Mesenchymal stem cell (in vitro differentiated cells and primary cell): ENCODE results near the gene JSRP1.
A peak's percentile ranks its signal among the peaks of the same experiment; 100 is the strongest.

ENCODE experiments used
- DNase-seq: peaks from one replicate; pipeline ENCODE4 v3.0.0-alpha.2; 2013
- H2AFZ ChIP-seq: one replicate; pipeline ENCODE4 v1.6.1; 2013; ENCODE audit warnings: low read depth, mild to moderate bottlenecking, control low read depth, inconsistent platforms, low read length, moderate library complexity
- H2AK5ac ChIP-seq: 2 replicates; pipeline ENCODE4 v1.6.1; 2013; ENCODE audit warnings: low read length, moderate library complexity, mild to moderate bottlenecking, inconsistent platforms; ENCODE audit not compliant: severe bottlenecking
- H2BK120ac ChIP-seq: one replicate; pipeline ENCODE4 v1.6.1; 2013; ENCODE audit warnings: low read depth, mild to moderate bottlenecking, inconsistent platforms, low read length, moderate library complexity
- H2BK12ac ChIP-seq, 2 experiments: one replicate each; pipeline ENCODE4 v1.6.1; 2013; ENCODE audit warnings: inconsistent platforms in 2 of 2, low read length in 2 of 2, mild to moderate bottlenecking in 2 of 2, moderate library complexity in 2 of 2, control low read depth in 1 of 2
- H2BK15ac ChIP-seq: one replicate; pipeline ENCODE4 v1.6.1; 2013; ENCODE audit warnings: mild to moderate bottlenecking, low read depth, inconsistent platforms; ENCODE audit not compliant: poor library complexity, severe bottlenecking
- H2BK5ac ChIP-seq: 2 replicates; pipeline ENCODE4 v1.6.1; 2013; ENCODE audit warnings: low read depth, mild to moderate bottlenecking, low read length, control low read depth, inconsistent platforms; ENCODE audit not compliant: poor library complexity, severe bottlenecking
- H3K14ac ChIP-seq, 2 experiments: one replicate each; pipeline ENCODE4 v1.6.1; 2013; ENCODE audit warnings: inconsistent platforms in 2 of 2, low read length in 2 of 2, control low read depth in 1 of 2, mild to moderate bottlenecking in 1 of 2, moderate library complexity in 1 of 2
- H3K18ac ChIP-seq, 2 experiments: one replicate each; pipeline ENCODE4 v1.6.1; 2013; ENCODE audit warnings: inconsistent platforms in 2 of 2, low read length in 2 of 2, control low read depth in 1 of 2, low read depth in 1 of 2, mild to moderate bottlenecking in 1 of 2
- H3K23ac ChIP-seq, 2 experiments: one replicate each; pipeline ENCODE4 v1.6.1; 2013; ENCODE audit warnings: inconsistent platforms in 2 of 2, low read length in 2 of 2, mild to moderate bottlenecking in 2 of 2, moderate library complexity in 2 of 2, control low read depth in 1 of 2
- H3K27ac ChIP-seq: 2 replicates; pipeline ENCODE4 v1.5.1; 2013; ENCODE audit warnings: mild to moderate bottlenecking, moderate library complexity, low read length, control low read depth, inconsistent platforms; ENCODE audit not compliant: poor library complexity, severe bottlenecking
- H3K27me3 ChIP-seq, 2 experiments: 2 replicates each; pipeline versions ENCODE4 v1.6.1 to v1.7.0; 2013; ENCODE audit warnings: low read length in 2 of 2, mild to moderate bottlenecking in 2 of 2, moderate library complexity in 2 of 2, control low read depth in 1 of 2, inconsistent platforms in 1 of 2; ENCODE audit not compliant: control insufficient read depth in 1 of 2, insufficient read depth in 1 of 2
- H3K36me3 ChIP-seq, 2 experiments: 2 replicates each; pipeline versions ENCODE4 v1.6.1 to v1.7.0; 2013; ENCODE audit warnings: low read length in 2 of 2, control low read depth in 1 of 2, inconsistent platforms in 1 of 2, low read depth in 1 of 2, mild to moderate bottlenecking in 1 of 2; ENCODE audit not compliant: insufficient read depth in 2 of 2, control insufficient read depth in 1 of 2
- H3K4ac ChIP-seq, 2 experiments: one replicate each; pipeline ENCODE4 v1.6.1; 2013; ENCODE audit warnings: inconsistent platforms in 2 of 2, low read length in 2 of 2, mild to moderate bottlenecking in 2 of 2, moderate library complexity in 2 of 2, control low read depth in 1 of 2, low read depth in 1 of 2
- H3K4me1 ChIP-seq: 2 replicates; pipeline ENCODE4 v1.6.1; 2013; ENCODE audit warnings: low read depth, low read length, control low read depth; ENCODE audit not compliant: control insufficient read depth, insufficient read depth
- H3K4me2 ChIP-seq: 2 replicates; pipeline ENCODE4 v1.6.1; 2013; ENCODE audit warnings: low read length, mild to moderate bottlenecking, inconsistent platforms; ENCODE audit not compliant: poor library complexity, severe bottlenecking
- H3K4me3 ChIP-seq, 2 experiments: 2 replicates each; pipeline versions ENCODE4 v1.5.1 to v1.7.0; 2013; ENCODE audit warnings: low read length in 2 of 2, mild to moderate bottlenecking in 2 of 2, control low read depth in 1 of 2, low read depth in 1 of 2; ENCODE audit not compliant: insufficient read depth in 1 of 2
- H3K79me1 ChIP-seq: replicated peaks from 2 replicates; pipeline ENCODE4 v1.6.1; 2013; ENCODE audit warnings: mild to moderate bottlenecking, control low read depth, low read length, inconsistent platforms; ENCODE audit not compliant: poor library complexity, severe bottlenecking
- H3K9ac ChIP-seq: 2 replicates; pipeline ENCODE4 v1.7.0; 2013; ENCODE audit warnings: mild to moderate bottlenecking, low read length, moderate library complexity
- H3K9me3 ChIP-seq: 2 replicates; pipeline ENCODE4 v1.7.0; 2013; ENCODE audit warnings: mild to moderate bottlenecking, low read length; ENCODE audit not compliant: control insufficient read depth
- H4K8ac ChIP-seq: one replicate; pipeline ENCODE4 v1.6.1; 2013; ENCODE audit warnings: inconsistent platforms, mild to moderate bottlenecking, low read length, moderate library complexity
- H4K91ac ChIP-seq: one replicate; pipeline ENCODE4 v1.6.1; 2013; ENCODE audit warnings: mild to moderate bottlenecking, low read length, inconsistent platforms
- WGBS: methylation state at CpG from one replicate; pipeline ENCODE4 v1.1.7; 2013; ENCODE audit warnings: mixed read lengths; 5-methylcytosine and 5-hydroxymethylcytosine counted together

Gene JSRP1

DNA sequence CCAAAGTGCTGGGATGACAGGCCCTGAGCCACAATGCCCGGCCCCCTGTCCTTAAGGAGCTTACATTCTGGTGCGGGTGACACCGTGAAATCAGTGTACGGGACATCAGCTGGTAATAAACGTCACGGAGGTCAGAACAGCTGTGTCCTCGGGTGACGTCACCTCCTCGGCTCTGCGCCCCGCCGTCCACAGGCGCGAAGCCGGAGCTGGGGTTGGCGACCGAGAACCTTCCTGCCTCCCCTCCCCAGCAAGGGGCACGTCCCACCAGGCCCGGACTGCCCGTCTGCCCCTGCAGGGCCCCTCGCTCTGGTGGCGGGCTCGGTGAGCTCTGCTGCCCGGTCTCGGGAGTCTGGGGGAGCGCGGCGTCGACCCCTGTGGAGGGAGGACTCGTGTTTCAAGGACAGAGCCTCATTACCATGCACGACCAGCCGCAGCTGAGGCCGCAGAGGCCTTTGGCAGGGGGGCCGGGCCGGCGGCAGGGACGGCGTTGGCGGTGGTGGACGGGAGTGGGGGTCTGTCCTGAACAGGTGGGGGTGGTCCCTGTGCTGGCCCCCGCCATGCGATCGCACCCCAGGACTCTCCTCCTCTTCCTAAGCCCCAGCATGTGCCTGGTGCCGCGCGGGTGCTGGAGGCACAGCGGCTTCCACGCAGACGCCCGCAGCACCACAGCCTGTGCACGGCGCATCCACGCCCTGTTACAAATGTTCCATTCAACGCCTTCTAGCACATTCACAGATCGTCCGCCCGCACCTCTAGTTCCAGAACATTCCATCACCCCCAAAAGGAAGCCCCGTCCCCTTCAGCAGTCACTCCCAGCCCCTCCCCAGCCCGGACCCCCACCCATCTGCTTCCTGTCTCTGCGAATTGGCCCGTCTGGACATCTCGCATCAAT lies 46.3 kb upstream of the JSRP1 start:
- 51% methylated on average over 51 of the region's 62 CpGs for WGBS
- H3K79me1 ChIP-seq: no peaks in the 10 kb centered on the region
- no peaks in the 10 kb centered on the region for H3K9me3 ChIP-seq

DNA sequence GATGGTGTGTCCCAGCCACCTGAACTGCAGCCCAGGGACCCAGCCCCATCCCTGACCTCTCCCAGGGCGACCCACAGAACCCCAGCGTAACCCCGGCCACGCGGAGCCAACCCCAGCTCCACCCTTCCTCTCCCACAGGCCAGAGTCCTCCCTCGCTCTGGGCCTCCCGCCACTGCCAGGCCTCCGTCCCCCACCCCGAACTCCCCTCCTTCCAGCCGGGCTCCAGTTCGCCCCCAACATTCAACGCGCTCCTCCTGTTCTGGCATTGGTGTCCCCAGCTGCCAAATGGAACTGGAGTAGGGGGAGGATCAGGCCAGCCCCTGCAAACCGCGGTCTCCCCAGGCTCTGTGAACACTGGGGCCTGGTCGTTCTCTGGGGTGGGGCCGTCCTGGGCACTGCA lies 44.3 kb upstream of the JSRP1 start:
- Histone ChIP-seq H4K8ac (no peak overlapping the region), H3K9me3 (no peaks in the 10 kb centered on the region), H2BK120ac (no peak overlapping the region), H2BK15ac (no peak overlapping the region), H3K4ac (no peak overlapping the region), H2BK12ac (no peak overlapping the region), H3K4me2 (no peak overlapping the region), H3K23ac (no peak overlapping the region), H3K36me3 (no peaks in the 10 kb centered on the region), H4K91ac (peak overlapping the region; percentile 20), H3K4me3 (no peak overlapping the region), H3K79me1 (no peaks in the 10 kb centered on the region), H3K4me1 (peaks cover 8% of the 10 kb centered on the region), H3K18ac (no peak overlapping the region), H3K27ac (no peak overlapping the region), H2AK5ac (no peak overlapping the region), H2AFZ (no peak overlapping the region), H3K14ac (peak overlapping the region in 1 of 2 experiments; percentile 36), H3K27me3 (peaks cover 36 to 40% of the 10 kb centered on the region in 2 experiments), H2BK5ac (no peak overlapping the region), H3K9ac (no peak overlapping the region)
- DNase-seq: no peak
- WGBS: 89% methylated on average over 17 of the region's 17 CpGs

More for the DNA sequence above, 46.3 kb upstream of the JSRP1 start:
- no peak overlapping the region for H2BK15ac ChIP-seq
- H2AK5ac ChIP-seq: no peak overlapping the region
- no peak overlapping the region for H3K4me2 ChIP-seq
- H3K4me1 ChIP-seq: peaks cover 8% of the 10 kb centered on the region
- no peak overlapping the region for H3K9ac ChIP-seq
- H2BK5ac ChIP-seq: no peak overlapping the region
- no peak overlapping the region for H3K27ac ChIP-seq
- peak overlapping the region; percentile 18 for H4K91ac ChIP-seq
- H2AFZ ChIP-seq: no peak overlapping the region
- H3K27me3 ChIP-seq: peaks cover 53% of the 10 kb centered on the region in 2 experiments
- H3K36me3 ChIP-seq: no peaks in the 10 kb centered on the region
- H3K23ac ChIP-seq: peak overlapping the region in 1 of 2 experiments; percentile 48
- H3K18ac ChIP-seq: no peak overlapping the region
- H3K4me3 ChIP-seq: peak overlapping the region; percentile 14 to 44
- no peak overlapping the region for H2BK12ac ChIP-seq
- H3K4ac ChIP-seq: no peak overlapping the region
- H3K14ac ChIP-seq: no peak overlapping the region
- peak overlapping the region; percentile 19 for H4K8ac ChIP-seq
- DNase-seq: peak; percentile 45
- no peak overlapping the region for H2BK120ac ChIP-seq

DNA sequence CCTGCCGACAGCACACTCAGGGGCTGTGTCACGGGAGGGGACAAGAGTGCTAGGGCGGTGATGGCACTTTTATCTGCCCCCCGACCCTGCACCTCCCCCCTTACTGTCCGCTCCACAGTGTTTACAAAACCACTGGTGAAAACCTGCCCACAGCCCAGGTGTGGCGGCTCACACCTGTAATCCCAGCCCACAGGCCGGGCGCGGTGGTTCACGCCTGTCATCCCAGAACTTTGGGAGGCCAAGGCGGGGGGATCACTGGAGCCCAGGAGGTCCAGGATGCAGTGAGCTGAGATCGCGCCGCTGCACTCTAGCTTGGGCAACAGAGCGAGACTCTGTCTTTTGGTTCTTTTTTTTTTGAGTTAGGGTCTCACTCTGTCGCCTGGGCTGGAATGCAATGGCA lies 39.9 kb upstream of the JSRP1 start:
- H2BK15ac ChIP-seq: no peak overlapping the region
- no peak overlapping the region for H2BK120ac ChIP-seq
- H3K4me1 ChIP-seq: peaks cover 11% of the 10 kb centered on the region
- no peaks in the 10 kb centered on the region for H3K79me1 ChIP-seq
- peaks cover 30 to 50% of the 10 kb centered on the region in 2 experiments for H3K27me3 ChIP-seq
- H3K27ac ChIP-seq: no peak overlapping the region
- no peak overlapping the region for H2AFZ ChIP-seq
- no peaks in the 10 kb centered on the region for H3K9me3 ChIP-seq
- no peak overlapping the region for H3K4me2 ChIP-seq
- no peak overlapping the region for H4K8ac ChIP-seq
- H3K14ac ChIP-seq: no peak overlapping the region
- no peak overlapping the region for H3K9ac ChIP-seq
- no peak overlapping the region for H3K4ac ChIP-seq
- H3K36me3 ChIP-seq: no peaks in the 10 kb centered on the region
- no peak overlapping the region for H2BK5ac ChIP-seq
- H3K4me3 ChIP-seq: no peak overlapping the region
- H2BK12ac ChIP-seq: no peak overlapping the region
- no peak overlapping the region for H4K91ac ChIP-seq
- DNase-seq: no peak
- H3K23ac ChIP-seq: no peak overlapping the region
- H3K18ac ChIP-seq: no peak overlapping the region
- 91% methylated on average over 16 of the region's 16 CpGs for WGBS
- H2AK5ac ChIP-seq: no peak overlapping the region

DNA sequence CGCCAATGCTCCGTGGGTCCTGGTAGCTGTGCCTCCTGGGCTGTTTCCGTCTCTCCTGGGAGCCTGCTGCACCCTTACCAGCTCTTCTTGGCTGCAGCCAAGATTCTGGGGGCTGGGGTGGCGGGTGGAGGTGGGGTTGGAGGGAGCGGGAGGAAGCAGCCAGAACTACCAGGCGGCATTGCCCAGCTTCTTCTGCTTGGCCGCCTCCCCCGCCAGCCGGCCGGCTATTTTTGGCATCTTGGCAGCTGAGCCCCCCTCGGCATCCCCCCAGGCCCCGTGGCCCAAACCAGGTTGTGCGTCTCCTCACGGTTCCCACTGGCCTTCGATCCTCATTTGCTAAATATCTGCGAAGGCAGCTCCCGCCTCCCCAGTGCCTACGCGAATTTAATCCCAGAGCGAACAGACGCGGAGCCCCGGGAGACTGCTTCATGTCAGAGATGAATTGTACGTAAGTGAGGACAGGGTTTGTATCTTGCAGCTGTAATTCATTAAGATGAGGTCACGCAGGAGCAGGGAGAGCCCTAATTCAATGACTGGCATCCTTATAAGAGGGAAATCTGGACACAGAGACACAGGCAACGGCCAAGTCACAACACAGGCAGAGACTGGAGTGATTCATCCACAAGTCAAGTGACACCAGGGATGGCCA lies 38.6 kb upstream of the JSRP1 start:
- no peak overlapping the region for H4K8ac ChIP-seq
- no peaks in the 10 kb centered on the region for H3K79me1 ChIP-seq
- WGBS: 59% methylated on average over 24 of the region's 26 CpGs
- no peaks in the 10 kb centered on the region for H3K9me3 ChIP-seq
- H3K4me1 ChIP-seq: peaks cover 24% of the 10 kb centered on the region
- H2BK120ac ChIP-seq: no peak overlapping the region
- H3K4me2 ChIP-seq: no peak overlapping the region
- H3K27ac ChIP-seq: no peak overlapping the region
- no peak overlapping the region for H2AK5ac ChIP-seq
- H3K9ac ChIP-seq: peak overlapping the region; percentile 60
- no peak overlapping the region for H3K23ac ChIP-seq
- peak overlapping the region in 1 of 2 experiments; percentile 24 for H2BK12ac ChIP-seq
- H2AFZ ChIP-seq: no peak overlapping the region
- DNase-seq: no peak
- no peak overlapping the region for H2BK5ac ChIP-seq
- no peak overlapping the region for H3K4ac ChIP-seq
- H3K27me3 ChIP-seq: peaks cover 37 to 49% of the 10 kb centered on the region in 2 experiments
- no peak overlapping the region for H4K91ac ChIP-seq
- no peak overlapping the region for H3K18ac ChIP-seq
- H3K14ac ChIP-seq: peak overlapping the region in 1 of 2 experiments; percentile 39
- no peaks in the 10 kb centered on the region for H3K36me3 ChIP-seq
- H3K4me3 ChIP-seq: peak overlapping the region in 1 of 2 experiments; percentile 19
- peak overlapping the region; percentile 23 for H2BK15ac ChIP-seq
